ENCODE measurements around the gene SYNE3. TPM values are rescaled to one million over a fixed set of nuclear protein-coding genes. Genes with fewer than 3 reads are reported as not detected.

Gene SYNE3
- total and polyA plus RNA-seq, 2 experiments from 2014 or later: 0.16 to 2.4 TPM

DNA sequence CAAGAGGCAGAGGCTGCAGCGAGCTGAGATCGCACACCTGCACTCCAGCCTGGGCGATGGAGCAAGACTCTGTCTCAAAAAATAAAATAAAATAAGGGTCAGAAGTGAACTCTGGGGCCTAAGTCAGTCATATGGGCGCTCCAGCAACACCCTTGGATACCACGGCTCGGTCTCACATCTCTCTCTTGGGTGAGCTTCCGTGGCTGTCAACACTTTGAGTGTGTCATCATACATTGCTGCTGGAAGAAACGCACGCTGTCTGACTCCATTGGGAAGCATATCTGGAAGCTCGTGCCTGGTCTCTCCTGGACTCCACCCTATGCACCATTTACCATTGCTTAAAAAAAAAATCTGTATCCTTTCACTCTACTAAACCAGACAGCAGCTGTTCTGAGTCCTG lies 38.6 kb upstream of the SYNE3 start:
- no peaks in the 10 kb centered on the region for H3K9me3 ChIP-seq (ENCODE audit: low read depth)

DNA sequence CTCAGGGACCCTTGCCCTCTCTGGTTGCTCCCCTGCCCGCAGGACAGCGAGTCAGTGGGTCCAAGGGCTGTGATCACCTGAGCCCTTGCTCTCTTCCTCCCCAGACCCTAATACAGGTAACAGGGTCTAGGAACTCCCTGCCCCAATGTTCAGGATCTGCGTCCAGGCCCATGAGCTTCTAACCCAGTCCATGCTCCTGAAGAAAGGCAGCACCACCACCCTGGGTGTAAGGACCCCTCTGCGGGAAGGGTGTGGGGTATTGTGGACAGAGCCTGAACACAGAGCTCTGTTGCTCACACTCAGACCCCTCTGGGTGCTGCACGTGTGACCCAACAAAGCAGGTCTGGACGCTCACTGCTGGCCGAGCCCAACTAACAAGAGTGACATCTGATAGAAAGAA lies 36.7 kb upstream of the SYNE3 start:
- TF ChIP-seq CTCF (IDR thresholded peaks at IDR 0.05; ENCODE audit: poor library complexity) (no peak), EZH2phosphoT487 (IDR thresholded peaks at IDR 0.05; ENCODE audit: low read depth, severe bottlenecking, unreplicated experiment) (no peak), EZH2 (IDR thresholded peaks at IDR 0.05; ENCODE audit: borderline replicate concordance) (no peak)
- no peak for DNase-seq (ENCODE audit: low spot score)
- WGBS (ENCODE audit: low lambda C conversion rate, missing lambda C conversion rate): 93% methylated on average over 7 of the region's 7 CpGs
- Histone ChIP-seq H3K27me3 (no peaks in the 10 kb centered on the region), H3K4me1 (ENCODE audit: insufficient read depth) (no peaks in the 10 kb centered on the region), H3K36me3 (replicated peaks; ENCODE audit: insufficient read depth, low read depth) (no peaks in the 10 kb centered on the region), H4K20me1 (ENCODE audit: insufficient read depth, poor library complexity, severe bottlenecking) (no peaks in the 10 kb centered on the region), H2AFZ (no peak overlapping the region), H3K4me3 (no peak overlapping the region), H3K9me2 (replicated peaks; ENCODE audit: insufficient read depth) (no peaks in the 10 kb centered on the region), H3K9me3 (ENCODE audit: low read depth) (no peaks in the 10 kb centered on the region), H3K4me2 (no peak overlapping the region), H3K79me2 (no peaks in the 10 kb centered on the region), H3K27ac (no peak overlapping the region)

More for the DNA sequence above, 38.6 kb upstream of the SYNE3 start:
- no peaks in the 10 kb centered on the region for H4K20me1 ChIP-seq (ENCODE audit: insufficient read depth, poor library complexity, severe bottlenecking)
- no peaks in the 10 kb centered on the region for H3K27me3 ChIP-seq
- no peaks in the 10 kb centered on the region for H3K4me1 ChIP-seq (ENCODE audit: insufficient read depth)
- no peak for DNase-seq (ENCODE audit: low spot score)
- no peaks in the 10 kb centered on the region for H3K79me2 ChIP-seq
- H2AFZ ChIP-seq: no peak overlapping the region
- H3K9me2 ChIP-seq (replicated peaks; ENCODE audit: insufficient read depth): no peaks in the 10 kb centered on the region
- H3K4me3 ChIP-seq: no peak overlapping the region
- TF ChIP-seq EZH2phosphoT487 (IDR thresholded peaks at IDR 0.05; ENCODE audit: low read depth, severe bottlenecking, unreplicated experiment): no peak
- no peak for TF ChIP-seq EZH2 (IDR thresholded peaks at IDR 0.05; ENCODE audit: borderline replicate concordance)
- TF ChIP-seq CTCF (IDR thresholded peaks at IDR 0.05; ENCODE audit: poor library complexity): no peak
- no peak overlapping the region for H3K27ac ChIP-seq
- H3K4me2 ChIP-seq: no peak overlapping the region
- WGBS (ENCODE audit: low lambda C conversion rate, missing lambda C conversion rate): 94% methylated on average over 10 of the region's 10 CpGs
- no peaks in the 10 kb centered on the region for H3K36me3 ChIP-seq (replicated peaks; ENCODE audit: insufficient read depth, low read depth)

- no peak overlapping the region for H3K27ac ChIP-seq
- no peaks in the 10 kb centered on the region for H3K4me1 ChIP-seq (ENCODE audit: insufficient read depth)
- 91% methylated on average over 1 of the region's 1 CpG for WGBS (ENCODE audit: low lambda C conversion rate, missing lambda C conversion rate)
- no peaks in the 10 kb centered on the region for H3K36me3 ChIP-seq (replicated peaks; ENCODE audit: insufficient read depth, low read depth)
- H3K79me2 ChIP-seq: peaks cover under 1% of the 10 kb centered on the region
- no peak overlapping the region for H3K4me3 ChIP-seq
- no peaks in the 10 kb centered on the region for H4K20me1 ChIP-seq (ENCODE audit: insufficient read depth, poor library complexity, severe bottlenecking)
- TF ChIP-seq EZH2phosphoT487 (IDR thresholded peaks at IDR 0.05; ENCODE audit: low read depth, severe bottlenecking, unreplicated experiment): no peak
- TF ChIP-seq CTCF (IDR thresholded peaks at IDR 0.05; ENCODE audit: poor library complexity): no peak
- TF ChIP-seq EZH2 (IDR thresholded peaks at IDR 0.05; ENCODE audit: borderline replicate concordance): no peak
- no peak overlapping the region for H2AFZ ChIP-seq
- no peaks in the 10 kb centered on the region for H3K9me3 ChIP-seq (ENCODE audit: low read depth)
- no peak overlapping the region for H3K4me2 ChIP-seq
- DNase-seq (ENCODE audit: low spot score): no peak
- H3K9me2 ChIP-seq (replicated peaks; ENCODE audit: insufficient read depth): no peaks in the 10 kb centered on the region
- no peaks in the 10 kb centered on the region for H3K27me3 ChIP-seq
Measured at GRCh38 chr14:95551435-95551834, 35.0 kb upstream of the SYNE3 start.

All from hepatocyte (in vitro differentiated cells).